HFFc6 (cell line): ENCODE data around the gene S100A16. TPM values are rescaled to one million over a fixed set of nuclear protein-coding genes. Genes with fewer than 3 reads are reported as not detected.

Experiments
- DNase-seq: peaks from one replicate; pipeline ENCODE4 v3.0.0-alpha.2; 2018
- H3K27ac Mint-ChIP-seq: 2 replicates; pipeline ENCODE4 v1.8.0; 2020; ENCODE audit warnings: mild to moderate bottlenecking, mixed read lengths
- H3K27me3 Mint-ChIP-seq: 2 replicates; pipeline ENCODE4 v1.8.0; 2021; ENCODE audit warnings: mild to moderate bottlenecking, moderate library complexity, mixed read lengths; ENCODE audit not compliant: insufficient read depth
- H3K36me3 Mint-ChIP-seq: 2 replicates; pipeline ENCODE4 v1.8.0; 2021; ENCODE audit warnings: low read depth, mixed read lengths
- H3K4me1 Mint-ChIP-seq: 2 replicates; pipeline ENCODE4 v1.8.0; 2020; ENCODE audit warnings: low read depth, mixed read lengths
- H3K4me3 Mint-ChIP-seq: 2 replicates; pipeline ENCODE4 v1.8.0; 2020; ENCODE audit warnings: mild to moderate bottlenecking, moderate library complexity, mixed read lengths
- H3K9me3 Mint-ChIP-seq: 2 replicates; pipeline ENCODE4 v1.8.0; 2020; ENCODE audit warnings: mild to moderate bottlenecking, mixed read lengths
- CTCF ChIP-seq: fragments of 200-600 bp; sonication (generic); IDR thresholded peaks from 2 replicates; pipeline ENCODE4 v1.5.0; 2021; ENCODE audit warnings: antibody characterized with exemption, mild to moderate bottlenecking
- total RNA-seq, 6 experiments: library from RNA; stranded (reverse); fragmentation: NEBNext Ultra II Directional; extraction: Animal tissue kit (Norgen Biotek cat#: 25700); gene quantifications; 2 replicates in 1 of 6; 3 replicates in 5 of 6; pipeline ENCODE4 v1.2.3, GENCODE V29; 2021

Gene S100A16
- total RNA-seq, 6 experiments from 2014 or later = 235 to 351 (median 258) TPM

GRCh38 chr1:153626904-153627714 is 14.2 kb upstream of the S100A16 start, which contains the start of gene S100A13:
S100A13 (minus strand) TSS chr1:153627505; CDS start chr1:153626472, 1,033 bp downstream.
- H3K27ac Mint-ChIP-seq = peak within 1 kb of the TSS; percentile 100
- H3K27me3 Mint-ChIP-seq = peaks cover 6% of the 10 kb centered on the region
- H3K9me3 Mint-ChIP-seq = no peaks in the 10 kb centered on the region
- peaks cover 38% of the 10 kb centered on the region for H3K36me3 Mint-ChIP-seq
- peak within 1 kb of the TSS; percentile 97 for H3K4me3 Mint-ChIP-seq
- peak; percentile 84 for TF ChIP-seq CTCF
- DNase-seq = peak; percentile 97
- peaks cover 67% of the 10 kb centered on the region for H3K4me1 Mint-ChIP-seq

DNA sequence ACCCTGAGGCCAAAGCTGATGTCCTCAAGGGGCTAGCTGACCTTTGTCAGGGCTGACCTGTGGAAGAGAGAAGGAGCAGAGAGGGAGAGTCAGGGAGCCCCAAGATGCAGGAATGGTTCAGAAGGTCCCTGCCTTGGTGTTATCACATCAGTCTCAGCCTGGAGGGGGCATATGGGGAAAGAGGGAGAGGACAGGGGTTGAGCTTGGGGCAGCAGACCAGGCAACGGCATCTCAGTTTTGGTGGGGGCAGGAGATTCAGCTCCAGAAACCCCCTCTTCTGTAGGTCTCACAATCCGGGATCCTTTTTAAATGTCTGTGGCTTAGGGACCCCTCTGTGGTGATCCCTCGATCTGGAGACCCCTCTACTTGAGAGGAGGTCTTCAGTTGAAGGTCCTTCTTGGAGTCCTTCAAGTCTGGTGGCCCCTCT is 13.6 kb upstream of the S100A16 start:
- peaks cover 6% of the 10 kb centered on the region for H3K27me3 Mint-ChIP-seq
- H3K9me3 Mint-ChIP-seq = no peaks in the 10 kb centered on the region
- peaks cover 61% of the 10 kb centered on the region for H3K4me1 Mint-ChIP-seq
- DNase-seq = no peak
- no peak for TF ChIP-seq CTCF
- H3K36me3 Mint-ChIP-seq = peaks cover 34% of the 10 kb centered on the region
- peak overlapping the region; percentile 97 for H3K4me3 Mint-ChIP-seq
- peak overlapping the region; percentile 100 for H3K27ac Mint-ChIP-seq

DNA sequence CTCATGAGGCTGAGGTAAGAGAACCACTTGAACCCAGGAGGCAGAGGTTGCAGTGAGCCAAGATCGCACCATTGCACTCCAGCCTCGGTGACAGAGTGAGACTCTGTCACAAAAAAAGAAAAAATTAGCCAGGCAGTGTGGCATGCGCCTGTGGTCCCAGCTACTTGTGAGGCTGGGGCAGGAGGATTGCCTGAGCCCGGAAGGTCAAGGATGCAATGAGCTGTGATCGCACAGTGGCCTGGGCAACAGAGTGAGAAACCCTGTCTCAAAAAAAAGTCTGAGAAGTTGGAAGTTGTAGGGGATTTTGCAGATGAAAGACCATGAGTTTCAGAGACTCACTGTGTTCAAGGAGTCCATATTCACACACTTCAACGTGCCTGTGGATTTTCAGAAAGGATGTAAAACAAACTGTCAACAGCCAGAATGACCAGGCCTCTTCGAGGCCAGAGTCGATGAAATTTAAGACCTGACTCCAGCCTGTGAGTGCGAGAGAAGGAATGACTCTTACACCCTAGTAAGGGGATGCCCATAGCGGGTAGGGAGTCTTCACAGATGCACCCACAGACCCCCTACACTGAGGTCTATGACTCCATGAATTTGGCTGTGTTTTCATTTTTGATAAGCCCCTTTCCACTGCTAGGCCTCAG is 12.2 kb upstream of the S100A16 start:
- TF ChIP-seq CTCF = no peak
- Mint-ChIP-seq H3K27me3 (peaks cover 6% of the 10 kb centered on the region), H3K9me3 (no peaks in the 10 kb centered on the region), H3K36me3 (peaks cover 34% of the 10 kb centered on the region), H3K4me3 (peak overlapping the region; percentile 97), H3K4me1 (peaks cover 47% of the 10 kb centered on the region), H3K27ac (peak overlapping the region; percentile 43)
- no peak for DNase-seq

DNA sequence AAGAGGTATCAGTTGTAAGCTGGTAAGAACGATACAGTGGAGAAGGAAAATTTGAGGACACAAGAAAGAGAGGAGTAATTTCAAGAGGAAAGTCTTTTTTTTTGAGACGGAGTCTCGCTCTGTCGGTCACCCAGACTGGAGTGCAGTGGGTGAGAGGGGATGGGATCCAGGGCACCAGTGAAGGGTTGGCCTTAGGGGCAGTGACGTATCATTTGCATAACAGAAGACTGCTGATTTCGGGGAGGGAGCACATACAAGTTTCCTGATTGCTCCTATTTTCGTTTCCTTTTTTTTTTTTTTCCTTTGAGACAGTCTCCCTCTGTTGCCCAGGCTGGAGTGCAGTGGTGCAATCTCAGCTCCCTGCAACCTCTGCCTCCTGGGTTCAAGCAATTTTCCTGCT is 10.2 kb upstream of the S100A16 start:
- Mint-ChIP-seq H3K4me3 (no peak overlapping the region), H3K27me3 (peaks cover 7% of the 10 kb centered on the region), H3K4me1 (peaks cover 53% of the 10 kb centered on the region), H3K36me3 (peaks cover 44% of the 10 kb centered on the region), H3K27ac (no peak overlapping the region; the same call in 1 of the 2 replicates), H3K9me3 (no peaks in the 10 kb centered on the region)
- no peak for DNase-seq
- TF ChIP-seq CTCF = no peak

DNA sequence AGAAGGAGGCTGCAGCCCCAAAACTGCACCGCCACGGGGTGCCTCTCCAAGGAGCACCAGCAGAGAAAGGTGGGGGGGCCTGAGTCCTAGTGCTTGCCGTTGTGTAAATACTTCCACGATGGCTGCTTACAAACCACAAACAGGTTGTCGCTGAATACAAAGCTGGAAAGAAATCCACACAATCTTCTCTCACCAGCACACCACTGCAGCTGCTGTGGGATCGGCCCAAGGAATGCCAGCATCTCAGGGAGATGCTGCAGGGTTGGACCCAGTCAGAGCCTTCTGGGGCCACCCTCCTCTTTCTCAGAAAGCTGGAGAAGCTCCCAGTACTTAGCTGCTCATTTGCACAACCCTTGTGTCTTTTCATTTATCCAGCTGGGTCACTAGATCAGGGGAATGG is 6.2 kb upstream of the S100A16 start:
- Mint-ChIP-seq H3K9me3 (no peaks in the 10 kb centered on the region), H3K36me3 (peaks cover 24% of the 10 kb centered on the region), H3K4me1 (peaks cover 41% of the 10 kb centered on the region), H3K4me3 (no peak overlapping the region), H3K27me3 (peaks cover 3% of the 10 kb centered on the region; the same call in 1 of the 2 replicates), H3K27ac (no peak overlapping the region)
- DNase-seq = no peak
- TF ChIP-seq CTCF = no peak
